OCI-LY7 (cell line): ENCODE measurements around the gene MTHFD2.

Experiments used
- EZH2phosphoT487 ChIP-seq: fragments of 200-600 bp; sonication (generic); IDR thresholded peaks from 2 replicates; pipeline ENCODE4 v1.6.1; 2018; ENCODE audit warnings: low read depth, borderline replicate concordance, mild to moderate bottlenecking, mixed run types, antibody characterized with exemption, low read length, moderate library complexity, mixed read lengths
- TF ChIP-seq, protein P1 (sequence below): fragments of 200-600 bp; sonication (generic); conservative IDR thresholded peaks from 2 replicates; pipeline ENCODE4 v1.5.1; 2014; ENCODE audit warnings: mild to moderate bottlenecking, antibody characterized with exemption, low read length, moderate library complexity, mixed read lengths

DNA sequence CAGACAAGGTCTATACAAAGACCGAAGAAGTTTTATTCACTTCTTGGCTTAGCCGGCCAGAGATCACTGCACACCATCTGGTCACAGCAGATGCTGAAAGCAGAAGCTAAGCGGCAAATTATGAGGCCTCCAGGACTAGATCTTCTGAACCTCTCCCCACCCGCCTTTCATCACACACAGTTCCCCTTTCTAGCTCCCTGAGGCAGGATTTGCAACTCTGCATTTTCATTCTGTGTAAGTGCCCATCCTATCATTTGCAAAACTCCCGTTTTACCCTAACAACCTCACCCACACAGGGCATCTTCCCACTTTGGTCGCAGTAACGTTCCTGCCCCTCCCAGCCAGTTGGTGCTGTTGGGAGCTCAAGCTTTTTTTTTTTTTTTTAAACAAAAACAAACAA is 16.7 kb upstream of the MTHFD2 start:
- TF ChIP-seq, protein P1, sequence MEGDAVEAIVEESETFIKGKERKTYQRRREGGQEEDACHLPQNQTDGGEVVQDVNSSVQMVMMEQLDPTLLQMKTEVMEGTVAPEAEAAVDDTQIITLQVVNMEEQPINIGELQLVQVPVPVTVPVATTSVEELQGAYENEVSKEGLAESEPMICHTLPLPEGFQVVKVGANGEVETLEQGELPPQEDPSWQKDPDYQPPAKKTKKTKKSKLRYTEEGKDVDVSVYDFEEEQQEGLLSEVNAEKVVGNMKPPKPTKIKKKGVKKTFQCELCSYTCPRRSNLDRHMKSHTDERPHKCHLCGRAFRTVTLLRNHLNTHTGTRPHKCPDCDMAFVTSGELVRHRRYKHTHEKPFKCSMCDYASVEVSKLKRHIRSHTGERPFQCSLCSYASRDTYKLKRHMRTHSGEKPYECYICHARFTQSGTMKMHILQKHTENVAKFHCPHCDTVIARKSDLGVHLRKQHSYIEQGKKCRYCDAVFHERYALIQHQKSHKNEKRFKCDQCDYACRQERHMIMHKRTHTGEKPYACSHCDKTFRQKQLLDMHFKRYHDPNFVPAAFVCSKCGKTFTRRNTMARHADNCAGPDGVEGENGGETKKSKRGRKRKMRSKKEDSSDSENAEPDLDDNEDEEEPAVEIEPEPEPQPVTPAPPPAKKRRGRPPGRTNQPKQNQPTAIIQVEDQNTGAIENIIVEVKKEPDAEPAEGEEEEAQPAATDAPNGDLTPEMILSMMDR = no peak
- no peak for TF ChIP-seq EZH2phosphoT487
